Activated CD4-positive, alpha-beta T cell treated with anti-CD3 and anti-CD28 coated beads, Interleukin-2, Interleukin-4, amounts not matched to agents 100 ng/mL and 50 ng/mL, durations not matched to agents 16 hours and 8 hours (primary cell): ENCODE results near the gene ID2.

Source experiments
- DNase-seq: peaks from one replicate; pipeline ENCODE4 v3.0.0-alpha.2; 2020; ENCODE audit warnings: low spot score

Gene ID2

GRCh38 chr2:8681786-8682692 lies at the start of gene ID2:
ID2 (plus strand) TSS chr2:8682056; CDS start chr2:8682166, 110 bp downstream.
- peak; percentile 99 for DNase-seq

- no peak for DNase-seq
These were observed 49.1 kb upstream of the ID2 start for GRCh38 chr2:8632755-8633154.

- DNase-seq: no peak
These were observed 48.6 kb upstream of the ID2 start for GRCh38 chr2:8633186-8633734.

GRCh38 chr2:8633735-8634313 lies 48.0 kb upstream of the ID2 start:
- no peak for DNase-seq

- DNase-seq: no peak
These were observed 47.2 kb upstream of the ID2 start for GRCh38 chr2:8634466-8635172.

- DNase-seq: no peak
These were observed 45.8 kb upstream of the ID2 start for GRCh38 chr2:8636041-8636491.

- no peak for DNase-seq
These were observed 44.9 kb upstream of the ID2 start for GRCh38 chr2:8636721-8637636.

- DNase-seq: no peak
These were observed 43.5 kb upstream of the ID2 start for GRCh38 chr2:8638327-8638726.

- DNase-seq: no peak
These were observed 42.7 kb upstream of the ID2 start for GRCh38 chr2:8639122-8639635.

- no peak for DNase-seq
These were observed 41.4 kb upstream of the ID2 start for GRCh38 chr2:8640498-8640897.

- DNase-seq: no peak
These were observed 40.4 kb upstream of the ID2 start for GRCh38 chr2:8641301-8641965.

- no peak for DNase-seq
These were observed 39.3 kb upstream of the ID2 start for GRCh38 chr2:8642366-8643068.

- no peak for DNase-seq
These were observed 38.4 kb upstream of the ID2 start for GRCh38 chr2:8643250-8643995.

GRCh38 chr2:8643996-8644356 lies 37.9 kb upstream of the ID2 start:
- DNase-seq: no peak

- DNase-seq: peak; percentile 19
These were observed 37.2 kb upstream of the ID2 start for GRCh38 chr2:8644605-8645175.

- DNase-seq: no peak
These were observed 36.6 kb upstream of the ID2 start for GRCh38 chr2:8645176-8645831.

- DNase-seq: no peak
These were observed 35.0 kb upstream of the ID2 start for GRCh38 chr2:8646731-8647461.

GRCh38 chr2:8647462-8647857 lies 34.4 kb upstream of the ID2 start:
- no peak for DNase-seq
